Activated CD8-positive, alpha-beta T cell treated with anti-CD3 and anti-CD28 coated beads for 36 hours (primary cell): Measurements from ENCODE around the gene ATP5PD. TPM values are rescaled to one million over a fixed set of nuclear protein-coding genes. Genes with fewer than 3 reads are reported as not detected.

Source experiments
- ATAC-seq: fragments of 200-7000 bp; cut with Tn5 transposase; one replicate; pipeline ENCODE4 v1.10.0; 2021; ENCODE audit warnings: mild to moderate bottlenecking, moderate library complexity
- CTCF ChIA-PET: fragments of 350-600 bp; sonication (Branson Sonifier 250); formaldehyde crosslinking; loops from one replicate; lab custom pipeline; 2021; ENCODE audit warnings: antibody characterized with exemption; lab: Charles Lee
- POLR2A ChIA-PET: fragments of 350-600 bp; sonication (Branson Sonifier 250); formaldehyde crosslinking; loops from one replicate; lab custom pipeline; 2021; ENCODE audit warnings: antibody characterized with exemption; lab: Charles Lee
- DNase-seq: peaks from one replicate; pipeline ENCODE4 v3.0.0-alpha.2; 2020
- H3K27ac Mint-ChIP-seq: one replicate; pipeline ENCODE4 v1.8.0; 2021; ENCODE audit warnings: mild to moderate bottlenecking, mixed read lengths
- H3K27me3 Mint-ChIP-seq: one replicate; pipeline ENCODE4 v1.8.0; 2021; ENCODE audit warnings: mixed read lengths
- H3K36me3 Mint-ChIP-seq: one replicate; pipeline ENCODE4 v1.8.0; 2021; ENCODE audit warnings: low read depth, mixed read lengths
- H3K4me1 Mint-ChIP-seq: one replicate; pipeline ENCODE4 v1.8.0; 2021; ENCODE audit warnings: low read depth, mixed read lengths
- H3K4me3 Mint-ChIP-seq: one replicate; pipeline ENCODE4 v1.8.0; 2021; ENCODE audit warnings: mild to moderate bottlenecking, moderate library complexity, mixed read lengths
- H3K9me3 Mint-ChIP-seq: one replicate; pipeline ENCODE4 v1.8.0; 2021; ENCODE audit warnings: mixed read lengths
- CTCF ChIP-seq: fragments of 200-600 bp; IDR thresholded peaks from one replicate; pipeline ENCODE4 v1.8.0; 2022; ENCODE audit warnings: antibody characterized with exemption, mild to moderate bottlenecking
- intact Hi-C: fragments of 100-400 bp; cut with micrococcal nuclease; formaldehyde crosslinking; loops from one replicate; pipeline ENCODE4 v1.10.0; 2022
- total RNA-seq, 2 experiments: library from RNA; stranded (reverse); gene quantifications; one replicate each; pipeline ENCODE4 v1.2.3, GENCODE V29; 2021

The ATP5PD gene
- total RNA-seq, 2 experiments from 2014 or later: 177 to 183 TPM

DNA sequence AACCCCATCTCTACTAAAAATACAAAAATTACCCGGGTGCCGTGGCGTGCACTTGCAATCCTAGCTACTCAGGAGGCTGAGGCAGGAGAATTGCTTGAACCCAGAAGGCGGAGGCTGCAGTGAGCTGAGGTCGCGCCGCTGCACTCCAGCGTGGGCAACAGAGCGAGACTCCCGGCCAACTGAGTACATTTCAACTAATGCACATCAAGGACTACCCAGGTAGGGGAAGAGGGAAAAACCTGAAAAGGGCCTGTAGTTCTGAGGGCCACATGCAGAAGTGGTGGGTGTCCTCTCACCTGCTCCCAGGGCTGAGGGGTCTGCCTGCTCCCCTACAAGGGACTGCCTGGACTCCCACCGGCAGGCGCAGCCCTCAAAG lies 40.4 kb upstream of the ATP5PD start:
- CTCF ChIA-PET: interaction anchor here (0.8 to 3.0 kb wide), 7 partner anchors 8 to 126 kb away, joined by 3 to 15 read pairs (median 3); no protein-coding TSS in a partner anchor
- POLR2A ChIA-PET: interaction anchor here (1.0 to 1.3 kb wide), 4 partner anchors 8 to 173 kb away, joined by 3 to 8 read pairs (median 4); partner anchors contain the start of genes ARMC7 and MRPL58

GRCh38 chr17:75086496-75087181 lies 39.9 kb upstream of the ATP5PD start:
- intact Hi-C loops: no loop called here
- Mint-ChIP-seq H3K4me3 (peak overlapping the region; percentile 22), H3K4me1 (peaks cover 24% of the 10 kb centered on the region), H3K27ac (no peak overlapping the region), H3K27me3 (no peaks in the 10 kb centered on the region), H3K9me3 (no peaks in the 10 kb centered on the region), H3K36me3 (no peaks in the 10 kb centered on the region)
- ChIA-PET POLR2A (interaction anchor here (1.0 to 1.3 kb wide), 2 partner anchors 8 to 74 kb away, joined by 4 read pairs; partner anchors contain the start of gene MRPL58), CTCF (interaction anchor here (0.8 to 3.0 kb wide), 5 partner anchors 8 to 126 kb away, joined by 3 to 7 read pairs (median 3); no protein-coding TSS in a partner anchor)
- TF ChIP-seq CTCF: no peak
- no peak for ATAC-seq
- no peak for DNase-seq

More for the DNA sequence above, 40.4 kb upstream of the ATP5PD start:
- TF ChIP-seq CTCF: no peak
- intact Hi-C loops: no loop called here
- Mint-ChIP-seq H3K9me3 (no peaks in the 10 kb centered on the region), H3K27me3 (no peaks in the 10 kb centered on the region), H3K36me3 (no peaks in the 10 kb centered on the region), H3K4me3 (peak overlapping the region; percentile 56), H3K27ac (peak overlapping the region; percentile 42), H3K4me1 (peaks cover 24% of the 10 kb centered on the region)
- ATAC-seq (no peak), DNase-seq (no peak)

- no peak for TF ChIP-seq CTCF
- H3K4me1 Mint-ChIP-seq: peaks cover 26% of the 10 kb centered on the region
- intact Hi-C loops: no loop called here
- H3K27me3 Mint-ChIP-seq: no peaks in the 10 kb centered on the region
- ATAC-seq: peak; percentile 10
- no peak overlapping the region for H3K4me3 Mint-ChIP-seq
- no peak overlapping the region for H3K27ac Mint-ChIP-seq
- H3K9me3 Mint-ChIP-seq: no peaks in the 10 kb centered on the region
- ChIA-PET CTCF (interaction anchor here (0.6 to 1.8 kb wide), 5 partner anchors 21 to 122 kb away, joined by 3 to 6 read pairs (median 4); partner anchors contain the start of gene NT5C), POLR2A (interaction anchor here (0.8 kb wide), 2 partner anchors 16 to 35 kb away, joined by 3 read pairs; no protein-coding TSS in a partner anchor)
- H3K36me3 Mint-ChIP-seq: no peaks in the 10 kb centered on the region
- DNase-seq: peak; percentile 29
Measured at GRCh38 chr17:75084039-75084660, 37.4 kb upstream of the ATP5PD start.

DNA sequence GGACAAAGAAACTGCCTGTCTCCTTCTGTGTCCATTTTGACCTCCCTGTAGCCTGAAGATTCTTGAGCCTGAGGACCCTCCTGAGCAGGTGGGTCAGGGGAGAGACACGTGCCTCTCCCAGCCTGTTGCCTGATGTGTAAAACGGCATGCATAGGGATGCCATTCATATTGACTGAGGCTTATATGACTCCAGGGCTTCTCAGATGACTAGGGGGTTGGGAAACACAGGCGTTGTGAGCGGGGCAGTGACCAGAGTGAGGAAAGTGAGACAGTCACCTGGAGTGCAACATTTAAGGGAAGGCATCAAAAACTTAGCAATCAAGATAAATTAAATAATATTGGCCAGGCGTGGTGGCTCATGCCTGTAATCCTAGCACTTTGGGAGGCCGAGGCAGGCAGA lies 35.9 kb upstream of the ATP5PD start:
- TF ChIP-seq CTCF: no peak
- peaks cover 32% of the 10 kb centered on the region for H3K4me1 Mint-ChIP-seq
- POLR2A ChIA-PET: no interaction called here
- H3K4me3 Mint-ChIP-seq: no peak overlapping the region
- H3K9me3 Mint-ChIP-seq: no peaks in the 10 kb centered on the region
- no peaks in the 10 kb centered on the region for H3K36me3 Mint-ChIP-seq
- no peak for ATAC-seq
- no peak for DNase-seq
- intact Hi-C loops: no loop called here
- peaks cover 3% of the 10 kb centered on the region for H3K27me3 Mint-ChIP-seq
- CTCF ChIA-PET: interaction anchor here (1.2 kb wide), 1 partner anchor 31 kb away, joined by 4 read pairs; no protein-coding TSS in a partner anchor
- no peak overlapping the region for H3K27ac Mint-ChIP-seq
